PC-3 (cell line): ENCODE measurements around the gene AARS1.

Experiments
- CTCF ChIP-seq: fragments of 300-600 bp; sonication (generic); conservative IDR thresholded peaks from 2 replicates; pipeline ENCODE4 v1.5.1; 2017; ENCODE audit warnings: antibody characterized with exemption, low read depth, mild to moderate bottlenecking, low read length
- EZH2 ChIP-seq: fragments of 300-600 bp; sonication (generic); IDR thresholded peaks from one replicate; pipeline ENCODE4 v1.6.1; 2017; ENCODE audit warnings: antibody characterized with exemption, mild to moderate bottlenecking, low read length; ENCODE audit not compliant: unreplicated experiment
- EZH2phosphoT487 ChIP-seq: fragments of 300-600 bp; sonication (generic); IDR thresholded peaks from 2 replicates; pipeline ENCODE4 v1.6.1; 2018; ENCODE audit warnings: mild to moderate bottlenecking, antibody characterized with exemption, low read length, borderline replicate concordance

- TF ChIP-seq CTCF (peak; percentile 23; the same call in 1 of the 2 replicates), EZH2 (no peak), EZH2phosphoT487 (no peak)
Observed at GRCh38 chr16:70254180-70254964, 34.9 kb downstream of the AARS1 start.
